IPS-15b (cell line): Measurements from ENCODE around the gene IRF2BP2.

Experiments used
- H3K27me3 ChIP-seq: one replicate; pipeline ENCODE4 v1.6.1; 2013; ENCODE audit warnings: low read length; ENCODE audit not compliant: control insufficient read depth, insufficient read depth
- H3K36me3 ChIP-seq: one replicate; pipeline ENCODE4 v1.6.1; 2013; ENCODE audit warnings: low read length; ENCODE audit not compliant: control insufficient read depth, insufficient read depth
- H3K4me1 ChIP-seq: one replicate; pipeline ENCODE4 v1.6.1; 2013; ENCODE audit warnings: mild to moderate bottlenecking, low read length; ENCODE audit not compliant: control insufficient read depth, insufficient read depth
- H3K4me3 ChIP-seq: one replicate; pipeline ENCODE4 v1.5.1; 2013; ENCODE audit warnings: low read depth, low read length
- H3K9ac ChIP-seq: one replicate; pipeline ENCODE4 v1.6.1; 2013; ENCODE audit warnings: low read depth, mild to moderate bottlenecking, low read length
- H3K9me3 ChIP-seq: one replicate; pipeline ENCODE4 v1.6.1; 2013; ENCODE audit warnings: mild to moderate bottlenecking, low read length; ENCODE audit not compliant: control insufficient read depth, insufficient read depth

Gene IRF2BP2

DNA sequence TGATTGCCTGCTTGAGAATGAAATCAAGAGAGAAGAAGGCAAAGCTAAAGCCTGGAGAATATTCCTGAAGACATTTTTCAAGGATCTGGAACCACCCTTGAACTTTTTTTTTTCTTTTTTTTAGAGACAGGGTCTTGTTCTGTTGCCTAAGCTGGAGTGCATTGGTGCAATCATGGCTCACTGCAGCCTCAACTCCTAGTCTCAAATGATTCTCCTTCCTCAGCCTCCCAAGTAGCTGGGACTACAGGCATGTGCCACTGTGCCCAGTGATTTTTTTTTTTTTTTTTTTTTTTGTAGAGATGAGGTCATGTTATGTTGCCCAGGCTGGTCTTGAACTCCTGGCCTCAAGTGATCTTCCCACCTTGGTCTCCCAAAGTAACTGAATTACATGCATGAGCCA is 22.2 kb upstream of the IRF2BP2 start:
- H3K4me3 ChIP-seq: no peak overlapping the region
- no peaks in the 10 kb centered on the region for H3K9me3 ChIP-seq
- H3K9ac ChIP-seq: no peak overlapping the region
- no peaks in the 10 kb centered on the region for H3K4me1 ChIP-seq
- no peaks in the 10 kb centered on the region for H3K36me3 ChIP-seq
- H3K27me3 ChIP-seq: no peaks in the 10 kb centered on the region

DNA sequence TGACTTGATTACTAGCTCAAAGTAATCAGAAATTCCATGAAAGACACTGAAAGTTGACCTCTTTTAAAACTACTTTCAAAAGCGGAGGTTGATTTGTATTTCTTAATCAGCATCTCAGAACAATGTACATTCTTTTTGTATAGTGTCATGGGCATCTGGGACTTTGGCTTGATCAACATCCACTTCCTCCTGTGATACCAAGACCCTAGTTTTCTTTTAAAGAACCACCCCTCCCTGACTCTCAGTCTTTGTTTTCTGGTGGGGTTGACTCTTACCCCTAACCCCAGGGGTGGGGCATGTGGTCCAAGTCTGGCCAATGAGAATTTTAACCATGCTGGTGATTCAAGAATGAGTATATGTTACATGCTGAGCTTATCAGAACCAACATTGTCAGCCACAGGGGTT is 21.7 kb upstream of the IRF2BP2 start:
- H3K9ac ChIP-seq: no peak overlapping the region
- H3K4me1 ChIP-seq: no peaks in the 10 kb centered on the region
- no peak overlapping the region for H3K4me3 ChIP-seq
- no peaks in the 10 kb centered on the region for H3K9me3 ChIP-seq
- H3K36me3 ChIP-seq: no peaks in the 10 kb centered on the region
- no peaks in the 10 kb centered on the region for H3K27me3 ChIP-seq

DNA sequence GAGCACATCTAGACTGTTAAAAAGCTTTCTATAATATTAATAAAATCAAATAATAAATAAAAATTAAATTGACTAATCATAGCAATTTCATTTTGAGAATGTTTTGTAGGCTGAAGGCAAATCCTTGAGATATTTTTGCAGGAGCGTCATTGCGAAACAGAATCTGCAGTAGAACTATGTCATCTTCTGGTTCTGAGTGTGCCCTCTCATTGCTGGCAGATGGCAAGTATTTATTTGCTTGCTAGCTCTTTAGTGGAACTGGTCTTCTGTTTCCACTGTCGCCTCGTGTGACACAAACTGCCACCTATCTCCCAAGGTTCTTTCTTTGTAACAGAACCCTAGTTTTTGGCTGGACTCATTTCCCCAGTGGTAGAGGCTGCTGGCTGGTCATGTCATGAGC is 19.0 kb upstream of the IRF2BP2 start:
- no peaks in the 10 kb centered on the region for H3K4me1 ChIP-seq
- no peaks in the 10 kb centered on the region for H3K36me3 ChIP-seq
- H3K9me3 ChIP-seq: no peaks in the 10 kb centered on the region
- H3K27me3 ChIP-seq: no peaks in the 10 kb centered on the region
- no peak overlapping the region for H3K9ac ChIP-seq
- H3K4me3 ChIP-seq: no peak overlapping the region

DNA sequence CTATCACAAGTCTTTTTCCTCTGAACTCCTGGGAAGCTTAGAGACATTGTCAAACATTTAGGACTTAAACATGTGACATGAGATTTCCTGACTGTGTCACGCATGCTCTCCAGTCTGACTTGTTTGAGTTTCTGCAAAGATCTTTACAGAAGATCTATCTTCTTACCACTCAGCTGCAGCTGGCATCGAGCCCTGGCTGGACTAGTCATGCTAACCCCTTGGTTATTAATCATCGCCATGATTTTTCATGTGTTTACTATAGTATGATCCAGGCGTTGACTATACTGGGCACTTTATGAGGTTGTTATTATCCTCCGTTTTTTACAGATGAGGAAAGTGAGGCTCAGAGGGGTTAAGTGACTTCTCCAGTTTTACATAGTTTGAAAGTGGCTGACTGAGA is 18.1 kb upstream of the IRF2BP2 start:
- H3K4me3 ChIP-seq: no peak overlapping the region
- no peaks in the 10 kb centered on the region for H3K27me3 ChIP-seq
- no peaks in the 10 kb centered on the region for H3K4me1 ChIP-seq
- no peak overlapping the region for H3K9ac ChIP-seq
- no peaks in the 10 kb centered on the region for H3K36me3 ChIP-seq
- H3K9me3 ChIP-seq: no peaks in the 10 kb centered on the region

DNA sequence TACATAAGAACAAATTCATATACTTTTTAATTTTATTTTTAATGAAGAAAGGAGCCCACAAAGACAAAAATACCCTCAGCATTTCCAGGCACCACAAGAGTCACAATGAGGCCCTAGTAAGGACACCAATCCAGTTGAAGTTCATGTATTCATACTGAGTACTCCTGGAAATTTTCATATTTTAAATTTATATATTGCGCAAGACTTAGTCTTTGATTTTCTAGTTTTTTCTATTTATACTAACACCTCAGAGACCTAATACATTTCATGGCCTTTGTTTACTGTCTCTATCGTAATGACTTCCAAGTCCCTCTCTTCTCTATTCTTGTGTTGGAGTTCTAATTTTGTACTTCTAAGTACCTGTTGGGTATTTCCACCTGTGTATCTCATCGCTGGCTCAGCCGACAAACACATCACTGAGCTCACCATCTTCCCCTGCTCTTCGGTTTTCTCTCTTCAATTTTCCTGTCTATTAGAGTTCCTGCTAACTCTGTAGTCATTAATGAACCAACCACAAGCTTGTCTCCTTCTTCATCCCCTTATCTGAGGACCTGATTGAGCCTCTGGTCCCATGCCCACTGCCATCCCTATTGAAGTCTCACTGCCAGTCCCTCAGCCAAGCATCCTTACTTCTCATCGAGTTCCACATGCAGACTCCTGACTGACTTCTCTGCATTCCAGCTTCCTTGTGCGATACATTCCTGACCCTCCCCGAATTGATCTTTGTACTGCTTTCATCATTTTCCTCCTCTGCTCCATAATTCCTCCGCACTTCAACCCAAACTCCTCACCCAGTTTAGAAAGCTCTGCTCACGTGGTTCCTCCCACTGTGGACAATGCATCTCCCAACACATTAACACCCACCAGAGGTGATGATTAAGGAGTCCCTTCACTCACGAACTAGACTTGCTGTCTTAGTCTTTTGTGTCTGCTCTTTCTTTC is 17.3 kb upstream of the IRF2BP2 start:
- H3K9ac ChIP-seq: no peak overlapping the region
- no peaks in the 10 kb centered on the region for H3K27me3 ChIP-seq
- H3K9me3 ChIP-seq: no peaks in the 10 kb centered on the region
- H3K4me3 ChIP-seq: no peak overlapping the region
- H3K36me3 ChIP-seq: no peaks in the 10 kb centered on the region
- no peaks in the 10 kb centered on the region for H3K4me1 ChIP-seq

DNA sequence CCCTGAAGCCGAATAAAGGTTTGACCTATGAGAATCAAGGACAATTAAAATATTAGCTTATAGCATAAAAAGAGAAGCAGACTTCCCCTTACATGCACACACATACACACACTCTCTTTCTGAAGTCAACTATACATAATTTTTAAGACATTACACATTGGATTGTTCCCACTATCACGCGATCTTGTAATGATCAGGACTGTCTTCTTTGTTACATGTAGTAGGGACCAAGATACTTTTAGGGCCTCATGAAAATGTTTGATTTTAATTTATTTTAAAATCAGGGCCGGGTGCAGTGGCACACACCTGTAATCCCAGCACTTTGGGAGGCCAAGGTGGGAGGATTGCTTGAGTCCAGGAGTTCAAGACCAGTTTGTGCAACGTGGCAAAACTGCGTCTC is 16.4 kb upstream of the IRF2BP2 start:
- Histone ChIP-seq H3K27me3 (no peaks in the 10 kb centered on the region), H3K4me1 (no peaks in the 10 kb centered on the region), H3K4me3 (no peak overlapping the region), H3K9me3 (no peaks in the 10 kb centered on the region), H3K9ac (no peak overlapping the region), H3K36me3 (no peaks in the 10 kb centered on the region)

DNA sequence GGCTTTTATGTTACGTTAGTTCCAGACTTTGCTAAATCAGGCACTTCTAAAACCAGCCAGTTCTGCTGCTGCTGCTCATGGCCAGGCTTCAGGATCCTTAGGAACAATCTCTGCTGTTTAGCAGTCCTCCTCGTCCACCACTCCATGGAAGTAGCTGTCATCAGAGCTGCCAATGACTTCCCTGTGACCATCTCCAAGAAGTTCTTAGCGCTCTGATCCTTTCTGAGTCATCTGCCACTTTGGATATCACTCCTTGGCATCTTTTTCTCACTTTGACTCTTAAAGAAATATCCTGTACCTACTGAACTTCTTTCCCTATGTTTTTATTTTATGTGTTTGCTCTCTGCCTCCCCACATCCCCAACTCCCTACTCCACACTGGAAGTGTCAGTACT is 14.7 kb upstream of the IRF2BP2 start:
- Histone ChIP-seq H3K9ac (no peak overlapping the region), H3K27me3 (no peaks in the 10 kb centered on the region), H3K36me3 (no peaks in the 10 kb centered on the region), H3K9me3 (no peaks in the 10 kb centered on the region), H3K4me3 (no peak overlapping the region), H3K4me1 (no peaks in the 10 kb centered on the region)

DNA sequence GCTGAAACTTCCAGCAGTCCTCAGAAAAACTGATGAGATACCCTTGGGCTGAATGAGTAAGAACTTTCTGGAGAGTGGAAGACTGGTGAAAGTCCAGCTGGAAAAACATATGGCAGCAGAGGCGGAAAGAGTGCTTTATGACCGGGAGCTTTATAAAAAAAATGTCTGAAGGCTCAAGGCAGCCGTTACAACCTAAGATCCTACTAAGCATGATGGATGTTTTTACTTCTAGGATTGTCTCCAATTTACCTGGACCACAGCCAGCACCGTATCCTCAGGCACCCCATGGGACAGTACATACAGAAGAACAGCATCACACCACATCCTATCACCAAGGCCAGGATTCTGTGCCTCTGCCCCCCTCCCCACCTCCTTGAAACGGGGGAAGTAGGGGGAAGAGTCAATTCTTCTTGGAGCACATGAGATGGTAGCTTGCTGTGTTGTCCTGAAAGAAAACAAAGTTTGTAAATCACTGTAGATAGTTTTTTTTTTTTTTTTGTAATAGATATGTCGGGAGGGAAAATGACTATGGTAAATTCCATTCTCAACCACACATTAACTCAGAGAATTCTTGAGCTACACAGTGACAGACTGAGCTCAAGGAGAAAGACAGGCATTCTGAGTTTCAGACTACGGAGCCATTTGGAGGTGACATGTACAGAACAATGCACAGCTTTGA is 11.8 kb upstream of the IRF2BP2 start:
- Histone ChIP-seq H3K36me3 (no peaks in the 10 kb centered on the region), H3K27me3 (no peaks in the 10 kb centered on the region), H3K9me3 (no peaks in the 10 kb centered on the region), H3K4me3 (no peak overlapping the region), H3K4me1 (peaks cover 2% of the 10 kb centered on the region), H3K9ac (no peak overlapping the region)

DNA sequence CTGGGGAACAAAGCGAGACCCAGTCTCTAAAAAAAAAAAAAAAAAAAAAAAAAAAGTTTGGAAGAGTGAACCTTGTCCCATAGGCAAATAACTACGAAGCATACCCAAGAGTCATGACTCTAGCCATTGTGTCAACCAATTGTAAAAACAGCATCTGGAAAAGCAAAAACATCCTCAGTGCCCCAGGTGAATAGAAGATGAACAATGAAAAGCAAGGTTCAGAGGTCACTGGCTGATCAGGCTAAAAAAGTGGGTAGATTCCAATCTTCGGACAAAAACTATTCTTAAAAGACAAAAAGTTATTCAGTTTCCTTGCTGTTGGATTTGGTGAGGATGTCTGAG is 11.1 kb upstream of the IRF2BP2 start:
- no peaks in the 10 kb centered on the region for H3K9me3 ChIP-seq
- H3K9ac ChIP-seq: no peak overlapping the region
- H3K4me3 ChIP-seq: no peak overlapping the region
- H3K27me3 ChIP-seq: no peaks in the 10 kb centered on the region
- peaks cover 2% of the 10 kb centered on the region for H3K4me1 ChIP-seq
- no peaks in the 10 kb centered on the region for H3K36me3 ChIP-seq

DNA sequence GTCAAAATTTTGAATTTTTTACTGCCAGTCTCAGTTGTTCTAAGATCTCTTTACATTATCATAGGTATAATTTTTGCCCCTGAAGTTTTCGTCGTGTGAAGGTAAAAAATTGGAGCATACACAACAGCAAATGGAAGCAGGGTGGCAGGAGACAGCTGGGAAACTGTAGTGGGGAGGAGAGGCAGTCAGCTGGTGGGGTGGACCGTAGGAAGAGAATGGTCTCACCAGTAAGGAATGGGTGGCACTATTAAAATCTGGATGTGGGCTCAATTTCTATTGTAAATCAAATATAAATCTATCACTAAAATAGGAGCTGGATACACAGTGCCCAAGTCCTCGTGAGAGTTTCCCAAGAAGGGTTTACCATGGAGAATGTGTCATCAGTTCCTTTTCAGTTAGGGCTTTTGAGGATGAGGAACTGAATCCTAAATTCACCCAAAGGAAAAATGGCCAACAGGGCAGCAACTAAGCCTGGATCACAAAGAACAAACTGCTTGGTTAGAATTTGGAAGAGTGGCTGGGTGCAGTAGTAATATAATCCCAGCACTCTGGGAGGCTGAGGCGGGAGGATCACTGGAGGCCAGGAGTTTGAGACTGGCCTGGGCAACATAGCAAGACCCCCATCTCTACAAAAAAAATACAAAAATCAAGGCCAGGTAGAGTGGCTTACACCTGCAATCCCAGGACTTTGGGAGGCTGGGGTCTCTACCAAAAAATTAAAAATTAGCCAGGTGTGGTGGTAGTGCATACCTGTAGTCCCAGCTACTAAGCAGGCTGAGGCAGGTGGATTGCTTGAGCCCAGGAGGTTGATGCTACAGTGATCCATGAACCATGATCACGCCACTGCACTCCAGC is 10.5 kb upstream of the IRF2BP2 start:
- Histone ChIP-seq H3K9ac (no peak overlapping the region), H3K27me3 (no peaks in the 10 kb centered on the region), H3K4me3 (no peak overlapping the region), H3K4me1 (peaks cover 2% of the 10 kb centered on the region), H3K36me3 (no peaks in the 10 kb centered on the region), H3K9me3 (no peaks in the 10 kb centered on the region)

DNA sequence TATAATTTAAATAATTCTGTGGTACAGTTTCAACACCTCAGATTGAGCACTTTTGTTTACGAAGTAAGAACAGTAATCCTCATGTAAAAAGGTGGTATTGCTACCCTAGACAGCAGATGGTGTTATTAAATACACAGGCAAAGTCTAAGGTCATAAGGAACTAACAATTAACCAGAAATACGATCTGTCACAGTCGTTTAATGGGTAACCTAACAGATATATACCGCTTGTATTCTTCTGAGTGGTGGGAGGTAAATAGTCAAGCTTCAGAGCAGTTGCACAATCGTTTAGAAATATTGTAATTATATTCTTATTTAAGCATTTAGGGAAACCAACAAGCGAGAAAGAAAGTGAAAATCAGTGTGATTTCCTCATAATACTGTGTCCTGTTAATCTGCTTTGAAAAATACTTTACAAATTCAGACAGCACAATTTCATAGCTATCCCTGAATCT is 9.8 kb upstream of the IRF2BP2 start:
- H3K4me1 ChIP-seq: peaks cover 2% of the 10 kb centered on the region
- no peaks in the 10 kb centered on the region for H3K36me3 ChIP-seq
- no peak overlapping the region for H3K4me3 ChIP-seq
- no peak overlapping the region for H3K9ac ChIP-seq
- no peaks in the 10 kb centered on the region for H3K9me3 ChIP-seq
- no peaks in the 10 kb centered on the region for H3K27me3 ChIP-seq
